ENCODE results near the gene SORBS2. TPM values are rescaled to one million over a fixed set of nuclear protein-coding genes. Genes with fewer than 3 reads are reported as not detected.
A peak's percentile ranks its signal among the peaks of the same experiment; 100 is the strongest.
"Not testable (repeated sequence)": the region's sequence is repeated elsewhere in the genome, so short reads cannot be mapped to it uniquely, and the experiment has no call there.

SORBS2 gene
- total RNA-seq, 8 experiments from 2014 or later: 2.8 to 138 (median 30.0) TPM

DNA sequence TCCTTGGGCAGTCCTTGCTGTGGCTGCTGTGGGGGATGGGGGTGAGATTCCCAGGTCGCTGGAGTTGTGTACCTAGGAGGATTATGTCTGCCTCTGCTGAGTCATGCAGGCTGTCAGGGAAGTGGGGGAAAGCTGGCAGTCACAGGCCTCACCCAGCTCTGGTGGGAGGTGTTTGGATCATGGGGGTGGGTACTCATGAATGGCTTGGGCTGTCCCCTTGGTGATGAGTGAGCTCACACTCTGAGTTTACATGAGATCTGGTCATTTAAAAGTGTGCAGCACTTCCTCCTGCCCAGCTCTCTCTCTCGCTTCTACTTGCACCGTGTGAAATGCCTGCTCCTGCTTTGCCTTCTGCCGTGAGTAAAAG, 252.1 kb downstream of the SORBS2 start:
- peak overlapping the region; percentile 43 to 63 for H3K27ac ChIP-seq

DNA sequence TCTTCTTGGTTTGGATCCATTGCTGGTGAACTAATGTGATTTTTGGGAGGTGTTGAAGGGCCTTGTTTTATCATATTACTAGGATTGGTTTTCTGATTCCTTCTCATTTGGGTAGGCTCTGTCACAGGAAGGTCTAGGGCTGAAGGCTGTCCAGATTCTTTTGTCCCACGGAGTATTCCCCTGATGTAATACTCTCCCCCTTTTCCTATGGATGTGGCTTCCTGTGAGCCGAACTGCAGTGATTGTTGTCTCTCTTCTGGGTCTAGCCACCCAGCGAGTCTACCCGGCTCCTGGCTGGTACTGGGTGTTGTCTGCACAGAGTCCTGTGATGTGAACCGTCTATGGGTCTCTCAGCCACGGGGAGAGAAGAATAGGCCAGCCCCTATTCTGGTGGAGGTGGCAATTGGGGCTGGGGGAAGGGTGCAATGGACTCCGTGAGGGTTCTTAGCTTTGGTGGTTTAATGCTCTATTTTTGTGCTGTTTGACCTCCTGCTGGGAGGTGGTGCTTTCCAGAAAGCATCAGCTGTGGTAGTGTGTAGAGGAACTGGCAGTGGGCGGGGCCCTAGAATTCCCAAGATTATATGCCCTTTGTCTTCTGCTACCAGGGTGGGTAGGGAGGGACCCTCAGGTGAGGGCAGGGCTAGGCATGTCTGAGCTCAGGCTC, 252.6 kb downstream of the SORBS2 start:
- in situ Hi-C loops (cut with MboI; ENCODE audit: low pct_unique_long_range_greater_than_20kb in 2 of 9, low sequenced_read_pairs in 9 of 9, unreplicated experiment in 9 of 9); H3K4me3 ChIP-seq: not testable (repeated sequence)
- ATAC-seq (replicated peaks in 6 of 8): peak; percentile 15 to 43 (median 34)
- peak overlapping the region; percentile 43 to 63 for H3K27ac ChIP-seq
- WGBS, 10 experiments: 38 to 100% (median 83%) methylated on average over 1 to 6 of the region's 8 CpGs; no CpG with 5 or more reads in 1 of the 10 experiments
- peaks cover 5 to 12% of the 10 kb centered on the region in 2 donors for H3K4me1 ChIP-seq (replicated peaks in 1 of 2)

More for the DNA sequence above, 252.1 kb downstream of the SORBS2 start:
- in situ Hi-C loops (cut with MboI; ENCODE audit: low pct_unique_long_range_greater_than_20kb in 2 of 9, low sequenced_read_pairs in 9 of 9, unreplicated experiment in 9 of 9): no loop called here
- Histone ChIP-seq H3K4me1 (replicated peaks in 1 of 2) (peaks cover 5 to 12% of the 10 kb centered on the region in 2 donors), H3K4me3 (no peak overlapping the region)
- WGBS, 10 experiments: 49 to 95% (median 55%) methylated on average over 1 to 3 of the region's 4 CpGs; no CpG with 5 or more reads in 6 of the 10 experiments
- ATAC-seq (replicated peaks in 6 of 8): peak; percentile 95 to 99 (median 99)

DNA sequence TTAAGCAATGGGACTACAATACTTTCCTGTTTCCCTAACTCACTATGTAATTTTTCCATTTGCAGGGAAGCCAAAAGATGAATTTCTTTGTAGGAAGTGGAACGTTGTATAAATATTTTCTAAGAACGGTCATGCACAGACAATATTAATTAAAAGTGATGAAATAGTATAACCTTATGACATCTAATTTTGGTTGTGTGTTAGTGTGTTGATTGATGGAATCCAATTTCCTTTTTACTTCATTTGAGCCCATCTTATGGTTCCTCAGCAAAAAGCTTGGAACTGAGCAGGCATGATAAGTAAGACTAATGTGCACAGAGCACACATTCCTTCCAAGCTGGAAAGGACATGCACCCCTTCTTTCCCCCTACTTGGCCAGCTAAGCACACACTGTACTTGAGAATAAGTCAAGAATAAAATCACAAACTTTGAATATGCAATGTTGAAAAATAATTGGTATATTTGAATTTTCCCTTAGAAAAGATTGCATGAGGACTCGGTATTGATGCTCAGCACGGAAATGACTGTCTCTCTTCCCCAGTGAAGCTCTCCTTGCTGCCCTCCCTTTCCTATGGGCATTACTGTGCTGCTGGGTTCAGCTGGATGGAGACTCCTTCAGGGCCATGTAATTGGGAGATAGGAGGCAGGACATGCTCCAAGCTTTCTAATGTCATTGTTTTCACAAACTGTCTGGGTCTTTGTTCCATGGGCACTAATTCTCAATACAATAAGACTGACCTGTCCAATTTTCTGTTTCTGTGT, 257.4 kb downstream of the SORBS2 start:
- Histone ChIP-seq H3K4me1 (replicated peaks in 1 of 2) (peaks cover 0 to 4% of the 10 kb centered on the region in 2 donors), H3K27ac (no peak overlapping the region), H3K4me3 (no peak overlapping the region)
- no peak for ATAC-seq (replicated peaks in 6 of 8)
- 0 to 100% (median 73%) methylated on average over 1 to 4 of the region's 4 CpGs; no CpG with 5 or more reads in 1 of the 10 experiments for WGBS, 10 experiments
- in situ Hi-C loops (cut with MboI; ENCODE audit: low pct_unique_long_range_greater_than_20kb in 2 of 9, low sequenced_read_pairs in 9 of 9, unreplicated experiment in 9 of 9): no loop called here

DNA sequence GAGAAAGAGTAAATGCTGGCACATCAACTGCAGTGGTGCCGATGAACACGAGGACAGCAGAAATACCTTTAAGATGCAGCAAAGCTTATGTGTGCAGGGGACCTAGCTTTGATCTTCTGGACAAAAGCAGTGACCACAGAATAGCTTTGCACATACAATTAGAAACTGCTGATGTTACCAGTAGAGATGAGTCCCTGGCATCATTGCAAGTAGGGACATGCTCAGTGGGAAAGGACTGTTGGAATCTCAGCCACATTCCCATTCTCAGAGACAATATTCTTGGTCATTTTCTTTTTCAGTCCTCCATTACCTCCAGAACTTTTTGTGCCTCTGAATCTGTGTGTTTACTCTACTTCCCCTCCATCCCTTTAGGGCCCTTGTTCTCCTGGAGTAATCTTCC, 259.7 kb downstream of the SORBS2 start:
- ATAC-seq (replicated peaks in 6 of 8): peak in 1 of 8 experiments; percentile 15
- in situ Hi-C loops (cut with MboI; ENCODE audit: low pct_unique_long_range_greater_than_20kb in 2 of 9, low sequenced_read_pairs in 9 of 9, unreplicated experiment in 9 of 9): no loop called here
- H3K4me3 ChIP-seq: no peak overlapping the region
- 50 to 100% (median 84%) methylated on average over 1 to 2 of the region's 2 CpGs; no CpG with 5 or more reads in 2 of the 10 experiments for WGBS, 10 experiments
- no peak overlapping the region for H3K27ac ChIP-seq
- no peaks in the 10 kb centered on the region for H3K4me1 ChIP-seq (replicated peaks in 1 of 2)

DNA sequence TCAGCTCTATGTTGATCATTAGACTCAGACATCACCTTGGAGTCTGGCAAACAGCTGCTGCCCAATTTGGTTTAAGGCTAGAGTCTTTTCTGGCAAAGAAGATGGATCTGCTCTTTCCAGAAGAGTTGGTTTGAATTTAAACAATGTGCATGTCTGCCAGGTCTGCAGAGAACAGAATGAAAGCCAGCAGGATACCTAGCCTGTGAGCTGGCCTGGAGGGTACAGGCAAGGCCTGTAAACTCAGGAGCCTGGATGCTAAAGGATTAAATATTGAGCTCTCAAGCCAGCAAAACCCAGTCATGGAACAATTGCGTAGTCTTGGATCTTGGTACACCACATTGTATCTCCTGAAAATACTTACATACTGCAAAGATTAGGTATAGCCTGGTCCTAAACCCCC, 261.1 kb downstream of the SORBS2 start:
- no peak for ATAC-seq (replicated peaks in 6 of 8)
- Histone ChIP-seq H3K4me3 (no peak overlapping the region), H3K4me1 (replicated peaks in 1 of 2) (no peaks in the 10 kb centered on the region), H3K27ac (no peak overlapping the region)
- in situ Hi-C loops (cut with MboI; ENCODE audit: low pct_unique_long_range_greater_than_20kb in 2 of 9, low sequenced_read_pairs in 9 of 9, unreplicated experiment in 9 of 9): no loop called here
- 0 to 100% (median 43%) methylated on average over 1 of the region's 1 CpG; no CpG with 5 or more reads in 5 of the 10 experiments for WGBS, 10 experiments

DNA sequence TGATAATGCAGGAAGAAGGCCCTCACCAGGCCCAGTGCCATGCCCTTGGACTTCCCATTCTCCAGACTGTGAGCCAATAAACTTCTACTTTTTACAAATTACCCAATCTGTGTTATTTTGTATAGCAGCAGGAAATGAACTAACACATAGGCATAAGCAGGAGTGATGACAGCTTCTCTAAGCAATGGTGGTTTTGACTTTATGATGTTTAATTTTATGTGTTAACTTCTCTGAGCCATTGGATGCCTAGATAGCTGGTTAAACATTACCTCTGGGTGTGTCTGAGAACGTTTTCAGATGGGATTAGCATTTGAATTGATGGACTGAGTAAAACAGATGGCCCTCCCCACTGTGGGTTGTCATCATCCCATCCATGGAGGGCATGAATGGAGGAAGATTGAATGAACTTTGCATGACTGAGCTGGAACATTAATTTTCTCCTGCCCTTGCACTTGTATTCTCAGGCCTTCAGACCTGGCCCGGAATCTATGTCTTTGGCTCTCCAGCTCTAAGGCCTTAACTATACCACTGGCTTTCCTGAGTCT, 262.8 kb downstream of the SORBS2 start:
- H3K27ac ChIP-seq: no peak overlapping the region
- ATAC-seq (replicated peaks in 6 of 8): peak in 4 of 8 experiments; percentile 18 to 81 (median 74)
- in situ Hi-C loops (cut with MboI; ENCODE audit: low pct_unique_long_range_greater_than_20kb in 2 of 9, low sequenced_read_pairs in 9 of 9, unreplicated experiment in 9 of 9): no loop called here
- H3K4me1 ChIP-seq (replicated peaks in 1 of 2): no peaks in the 10 kb centered on the region
- WGBS, 10 experiments: 0 to 100% (median 22%) methylated on average over 1 to 2 of the region's 2 CpGs; no CpG with 5 or more reads in 3 of the 10 experiments
- H3K4me3 ChIP-seq: no peak overlapping the region

DNA sequence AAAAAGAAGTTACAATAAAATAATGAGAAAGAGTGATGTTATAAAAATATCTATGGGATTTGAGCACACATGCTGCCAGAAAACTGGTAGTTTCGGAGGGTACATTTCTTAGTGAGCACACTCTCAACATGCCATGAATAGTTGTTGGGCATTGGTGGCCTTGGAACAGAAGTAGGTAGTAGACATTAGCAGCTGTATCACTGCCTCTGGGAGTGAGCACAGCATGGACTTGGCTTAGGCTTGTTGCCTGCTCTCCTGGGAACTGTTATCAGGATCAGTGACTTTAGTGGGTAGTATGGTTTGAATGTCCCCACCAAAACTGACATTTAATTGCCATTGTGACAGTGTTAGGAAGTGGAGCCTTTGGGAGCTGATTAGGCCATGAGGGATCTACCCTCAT, 263.4 kb downstream of the SORBS2 start:
- no peak overlapping the region for H3K4me3 ChIP-seq
- 71 to 100% (median 83%) methylated on average over 1 of the region's 1 CpG; no CpG with 5 or more reads in 4 of the 10 experiments for WGBS, 10 experiments
- in situ Hi-C loops (cut with MboI; ENCODE audit: low pct_unique_long_range_greater_than_20kb in 2 of 9, low sequenced_read_pairs in 9 of 9, unreplicated experiment in 9 of 9): no loop called here

DNA sequence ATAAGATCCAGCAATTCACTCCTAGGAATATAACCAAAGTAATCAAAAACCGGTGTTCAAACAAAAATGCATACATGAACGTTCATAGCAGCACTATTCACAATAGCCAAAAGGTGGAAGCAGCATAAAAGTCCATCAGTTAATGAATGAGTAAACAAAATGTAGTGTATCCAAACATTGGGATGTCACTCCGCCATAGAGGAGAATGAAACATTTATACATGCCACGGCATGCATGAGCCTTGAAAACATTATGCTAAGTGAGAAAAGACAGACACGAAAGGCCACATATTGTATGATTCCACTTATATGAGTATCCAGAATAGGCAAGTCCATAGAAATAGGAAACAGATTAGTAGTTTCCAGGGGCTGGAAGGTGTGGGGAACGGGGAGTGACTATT, 265.7 kb downstream of the SORBS2 start:
- Histone ChIP-seq H3K27ac (no peak overlapping the region), H3K4me3 (no peak overlapping the region), H3K4me1 (replicated peaks in 1 of 2) (peaks cover 6 to 12% of the 10 kb centered on the region in 2 donors)
- in situ Hi-C loops (cut with MboI; ENCODE audit: low pct_unique_long_range_greater_than_20kb in 2 of 9, low sequenced_read_pairs in 9 of 9, unreplicated experiment in 9 of 9): no loop called here
- ATAC-seq (replicated peaks in 6 of 8): no peak
- WGBS, 10 experiments: 44 to 100% (median 81%) methylated on average over 1 to 6 of the region's 6 CpGs

More for the DNA sequence above, 263.4 kb downstream of the SORBS2 start:
- Histone ChIP-seq H3K27ac (no peak overlapping the region), H3K4me1 (replicated peaks in 1 of 2) (no peaks in the 10 kb centered on the region)
- no peak for ATAC-seq (replicated peaks in 6 of 8)

DNA sequence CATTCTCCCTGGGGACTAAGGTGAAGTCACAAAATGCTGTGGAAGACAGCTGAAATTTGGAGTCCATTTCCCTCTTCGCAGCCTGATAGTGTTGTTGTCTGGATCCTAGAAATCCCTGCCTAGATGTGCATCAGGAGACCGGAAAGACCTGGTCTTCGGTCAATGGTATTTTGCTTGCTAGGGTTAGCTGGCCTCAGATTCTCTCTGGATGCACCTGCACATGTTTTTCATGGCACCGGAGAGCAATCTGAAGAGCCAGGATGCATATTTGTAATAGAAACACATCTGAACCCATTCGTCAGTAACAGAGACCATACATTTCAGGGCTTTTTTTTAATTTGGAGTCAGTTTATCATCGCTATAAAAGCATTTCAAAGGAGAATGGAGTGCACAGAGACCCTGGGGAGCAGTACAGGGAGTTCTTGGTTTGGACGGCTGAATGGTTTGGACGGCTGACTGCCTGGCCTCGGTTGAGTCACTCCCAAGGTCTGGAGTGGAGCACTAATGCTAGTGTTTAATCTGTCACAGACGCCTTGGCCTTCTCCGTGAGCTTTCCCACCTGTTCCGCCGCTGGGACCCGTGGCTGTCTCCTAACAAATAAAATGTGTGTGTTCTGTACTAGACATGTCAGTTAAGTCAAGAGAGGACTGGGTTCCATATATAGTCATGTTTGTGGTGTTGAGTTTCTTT, 269.2 kb downstream of the SORBS2 start:
- H3K4me3 ChIP-seq: no peak overlapping the region
- peaks cover 15 to 27% of the 10 kb centered on the region in 2 donors for H3K4me1 ChIP-seq (replicated peaks in 1 of 2)
- in situ Hi-C loops (cut with MboI; ENCODE audit: low pct_unique_long_range_greater_than_20kb in 2 of 9, low sequenced_read_pairs in 9 of 9, unreplicated experiment in 9 of 9): no loop called here
- no peak overlapping the region for H3K27ac ChIP-seq
- 25 to 96% (median 87%) methylated on average over 3 to 11 of the region's 14 CpGs; no CpG with 5 or more reads in 1 of the 10 experiments for WGBS, 10 experiments
- no peak for ATAC-seq (replicated peaks in 6 of 8)

DNA sequence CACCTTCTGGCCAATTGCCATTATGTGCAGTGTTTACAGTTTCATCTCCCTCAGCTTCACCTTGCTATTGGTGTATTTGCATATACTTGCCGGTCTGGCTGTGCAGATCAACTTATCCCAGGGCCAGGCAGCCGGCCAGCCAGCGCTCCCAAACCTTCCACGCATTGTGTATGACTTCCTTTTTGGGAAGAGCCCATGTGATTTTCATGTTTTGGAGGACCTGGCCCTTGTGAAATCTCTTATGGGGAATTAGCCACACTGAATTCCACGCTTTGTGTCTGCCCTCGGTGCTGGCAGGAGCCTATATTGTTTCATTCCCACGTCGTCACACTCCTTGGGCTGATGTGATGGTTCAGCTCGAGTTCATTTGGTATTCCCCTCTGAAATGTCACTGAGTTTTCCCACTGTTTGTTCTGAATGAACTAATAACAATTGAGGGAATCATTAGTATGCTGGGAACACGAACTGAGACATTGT, 270.7 kb downstream of the SORBS2 start:
- peak overlapping the region; percentile 30 to 37 for H3K27ac ChIP-seq
- ATAC-seq (replicated peaks in 6 of 8): peak in 5 of 8 experiments; percentile 84 to 92 (median 91)
- WGBS, 10 experiments: 17 to 100% (median 50%) methylated on average over 1 to 8 of the region's 10 CpGs; no CpG with 5 or more reads in 1 of the 10 experiments
- H3K4me3 ChIP-seq: no peak overlapping the region
- in situ Hi-C loops (cut with MboI; ENCODE audit: low pct_unique_long_range_greater_than_20kb in 2 of 9, low sequenced_read_pairs in 9 of 9, unreplicated experiment in 9 of 9): no loop called here
- H3K4me1 ChIP-seq (replicated peaks in 1 of 2): peaks cover 18 to 28% of the 10 kb centered on the region in 2 donors

DNA sequence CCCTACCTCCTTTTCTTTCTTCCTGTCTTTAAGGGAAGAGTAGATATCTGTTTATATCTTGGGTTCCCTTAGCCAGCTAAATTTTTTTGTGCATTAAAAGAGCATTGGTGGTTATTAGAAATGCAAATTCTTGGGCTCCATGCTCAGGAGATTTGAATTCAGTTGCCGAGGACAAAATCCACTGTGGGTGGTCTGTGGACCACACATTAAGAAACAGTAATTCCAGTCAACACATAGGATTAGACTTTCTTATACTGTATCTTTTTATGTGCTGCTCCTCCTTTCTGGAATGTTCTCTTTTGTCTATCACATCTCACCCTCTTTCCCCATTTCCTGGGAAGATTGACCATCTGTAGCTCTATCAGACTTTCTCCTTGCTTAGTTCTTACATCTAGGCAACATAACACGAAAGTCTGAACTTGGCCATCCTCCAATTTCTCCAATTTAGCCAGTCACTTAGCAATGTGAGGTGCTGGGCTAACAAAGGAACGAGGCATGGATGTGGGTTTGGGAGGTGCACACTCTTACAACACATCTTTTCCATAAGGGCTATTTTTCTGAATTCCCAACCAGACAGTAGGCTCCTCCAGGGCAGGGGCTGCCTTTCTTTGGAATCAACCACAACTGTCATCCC, 271.4 kb downstream of the SORBS2 start:
- Histone ChIP-seq H3K27ac (peak overlapping the region in 1 of 2 donors; percentile 30), H3K4me3 (no peak overlapping the region), H3K4me1 (replicated peaks in 1 of 2) (peaks cover 23 to 33% of the 10 kb centered on the region in 2 donors)
- in situ Hi-C loops (cut with MboI; ENCODE audit: low pct_unique_long_range_greater_than_20kb in 2 of 9, low sequenced_read_pairs in 9 of 9, unreplicated experiment in 9 of 9): no loop called here
- peak in 2 of 8 experiments; percentile 2 to 5 for ATAC-seq (replicated peaks in 6 of 8)
- 0 to 88% (median 44%) methylated on average over 1 to 3 of the region's 3 CpGs; no CpG with 5 or more reads in 1 of the 10 experiments for WGBS, 10 experiments

DNA sequence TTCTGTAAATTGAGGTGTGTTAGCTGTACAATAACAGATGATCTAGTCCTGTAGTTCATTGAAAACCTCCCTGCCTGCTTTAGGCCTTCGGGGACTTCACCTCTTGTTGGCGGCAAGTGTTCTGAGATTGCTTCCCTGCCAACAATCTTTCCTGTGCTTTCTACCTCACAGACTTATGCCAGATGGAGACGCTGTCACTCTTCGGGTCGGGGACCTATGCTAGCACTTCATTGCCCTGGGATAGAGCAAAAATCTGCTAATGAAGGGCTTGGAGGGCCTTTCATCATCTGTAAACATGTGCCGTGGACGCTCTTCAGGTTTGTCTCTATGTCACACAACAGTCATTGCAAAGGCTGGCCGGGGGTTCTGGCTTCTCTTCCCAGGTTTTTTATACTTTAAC, 272.0 kb downstream of the SORBS2 start:
- peak in 1 of 8 experiments; percentile 15 for ATAC-seq (replicated peaks in 6 of 8)
- Histone ChIP-seq H3K4me1 (replicated peaks in 1 of 2) (peaks cover 23 to 33% of the 10 kb centered on the region in 2 donors), H3K27ac (no peak overlapping the region), H3K4me3 (no peak overlapping the region)
- in situ Hi-C loops (cut with MboI; ENCODE audit: low pct_unique_long_range_greater_than_20kb in 2 of 9, low sequenced_read_pairs in 9 of 9, unreplicated experiment in 9 of 9): no loop called here
- WGBS, 10 experiments: 53 to 86% (median 76%) methylated on average over 1 to 6 of the region's 8 CpGs
